HG03469 (cell line): ENCODE measurements around the gene FSTL1.

Experiments
- ATAC-seq: cut with Tn5 transposase; IDR thresholded peaks from one replicate; pipeline ENCODE4 v1.9.1; 2021; ENCODE audit warnings: mild to moderate bottlenecking, moderate library complexity, moderate number of reproducible peaks; ENCODE audit not compliant: unreplicated experiment

The FSTL1 gene

GRCh38 chr3:120364101-120364500 is 86.7 kb downstream of the FSTL1 start:
- ATAC-seq, result no peak

- no peak for ATAC-seq
These were observed 93.0 kb downstream of the FSTL1 start for GRCh38 chr3:120357807-120358206.

- ATAC-seq, result no peak
These were observed 95.3 kb downstream of the FSTL1 start for GRCh38 chr3:120355486-120355885.

GRCh38 chr3:120353463-120353862 is 97.3 kb downstream of the FSTL1 start:
- ATAC-seq, result no peak

GRCh38 chr3:120352017-120352416 is 98.8 kb downstream of the FSTL1 start:
- ATAC-seq, result no peak

GRCh38 chr3:120350401-120350941 is 100.3 kb downstream of the FSTL1 start:
- ATAC-seq, result no peak

- ATAC-seq, result no peak
These were observed 101.0 kb downstream of the FSTL1 start for GRCh38 chr3:120349855-120350125.

- ATAC-seq, result peak; percentile 83
These were observed 101.6 kb downstream of the FSTL1 start, which contains the start of gene LRRC58 for GRCh38 chr3:120348991-120349854. LRRC58 (minus strand) TSS chr3:120349354; CDS start chr3:120349243, 111 bp downstream.

- ATAC-seq, result peak; percentile 23
These were observed 102.5 kb downstream of the FSTL1 start for GRCh38 chr3:120348065-120348990.

GRCh38 chr3:120344349-120344748 is 106.4 kb downstream of the FSTL1 start:
- no peak for ATAC-seq
